ENCODE measurements around the gene SYNPR.

The SYNPR gene

DNA sequence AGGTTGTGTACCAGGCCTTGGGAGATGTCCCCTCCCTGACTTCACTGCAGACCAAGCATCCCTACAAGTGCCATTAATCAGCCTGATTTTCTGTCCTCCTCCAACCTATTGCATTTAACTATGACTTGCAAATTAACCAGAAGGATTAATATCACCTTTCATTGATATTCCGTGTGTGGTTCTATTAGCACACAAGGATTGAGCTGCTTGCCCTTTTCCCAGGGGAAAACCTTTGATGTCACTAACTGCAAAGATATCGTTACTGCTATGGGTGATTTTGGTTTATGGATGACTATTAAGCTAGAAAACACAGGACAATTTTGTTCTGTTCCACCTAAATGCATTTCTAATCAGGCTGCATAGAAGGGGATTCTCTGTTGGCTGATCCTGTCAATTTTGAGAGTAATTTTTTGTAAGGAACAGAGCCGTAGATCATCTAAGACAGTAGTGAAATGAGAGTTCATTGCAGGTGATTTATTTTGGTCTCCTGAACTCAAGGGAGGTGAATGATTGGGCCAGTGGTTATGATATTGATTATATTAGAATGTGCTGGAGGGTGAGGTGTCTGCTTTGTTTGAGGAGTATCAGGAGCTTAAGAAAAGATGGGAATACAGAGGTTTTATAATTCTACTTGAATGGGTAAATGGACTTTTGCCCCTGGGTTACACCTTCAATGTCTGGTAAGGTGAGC is 196.9 kb downstream of the SYNPR start:
- no peak for DNase-seq (ENCODE audit: low spot score)
- TF ChIP-seq CTCF (IDR thresholded peaks at IDR 0.05; ENCODE audit: extremely low read depth, missing control alignments), result no peak

DNA sequence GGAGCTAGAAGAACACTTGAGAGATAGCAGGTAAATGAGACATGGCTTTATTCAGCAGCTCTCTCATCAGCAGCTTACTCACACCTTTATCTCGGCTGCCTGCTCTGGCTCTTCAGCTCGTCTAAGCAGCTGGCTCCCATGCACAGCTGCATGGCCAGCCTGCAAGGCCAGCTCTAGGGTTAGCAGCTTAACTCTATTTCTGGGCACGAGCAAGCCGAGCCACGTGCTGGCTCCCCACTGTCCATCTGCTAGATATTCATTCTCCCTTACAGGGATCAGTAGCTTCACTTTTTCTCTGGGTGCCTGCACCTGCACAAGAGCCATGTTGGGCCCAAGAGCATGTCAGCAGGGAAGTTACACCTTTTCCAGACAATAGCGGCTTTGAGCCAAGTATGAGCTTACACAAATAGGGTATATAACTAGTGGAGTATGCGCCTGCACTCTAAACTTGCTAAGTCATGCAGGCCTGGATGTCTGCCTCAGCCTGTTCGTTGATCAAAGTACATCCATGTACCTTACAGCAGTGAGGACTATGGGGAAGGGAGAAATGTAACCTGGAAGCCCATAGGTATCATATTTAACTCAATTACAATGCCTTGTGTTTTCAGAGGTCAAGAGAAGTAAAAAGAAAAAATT is 199.5 kb downstream of the SYNPR start:
- no peak for DNase-seq (ENCODE audit: low spot score)
- TF ChIP-seq CTCF (IDR thresholded peaks at IDR 0.05; ENCODE audit: extremely low read depth, missing control alignments), result no peak

GRCh38 chr3:63478990-63479660 is 201.0 kb downstream of the SYNPR start:
- no peak for DNase-seq (ENCODE audit: low spot score)
- no peak for TF ChIP-seq CTCF (IDR thresholded peaks at IDR 0.05; ENCODE audit: extremely low read depth, missing control alignments)

DNA sequence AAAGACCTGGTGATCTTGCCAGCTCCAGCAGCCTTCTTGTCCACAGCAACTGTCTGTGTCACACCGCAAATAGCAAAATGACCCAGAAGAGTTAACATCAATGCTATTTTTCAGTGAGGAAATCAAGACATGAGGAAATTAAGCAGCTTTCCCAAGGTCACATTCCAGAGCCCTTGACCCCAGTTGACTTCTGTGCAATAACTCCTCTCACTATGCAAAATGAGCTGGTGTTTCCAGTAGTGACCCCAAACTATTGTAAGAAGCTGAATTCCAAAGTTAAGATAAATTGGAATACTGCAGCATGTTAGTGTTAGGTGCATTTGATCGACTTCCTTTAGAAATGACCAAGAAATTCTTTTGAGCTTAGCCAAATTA is 201.5 kb downstream of the SYNPR start:
- no peak for TF ChIP-seq CTCF (IDR thresholded peaks at IDR 0.05; ENCODE audit: extremely low read depth, missing control alignments)
- DNase-seq (ENCODE audit: low spot score), result no peak

GRCh38 chr3:63481627-63482026 is 203.5 kb downstream of the SYNPR start:
- DNase-seq (ENCODE audit: low spot score), result no peak
- no peak for TF ChIP-seq CTCF (IDR thresholded peaks at IDR 0.05; ENCODE audit: extremely low read depth, missing control alignments)

GRCh38 chr3:63482341-63482740 is 204.2 kb downstream of the SYNPR start:
- no peak for DNase-seq (ENCODE audit: low spot score)
- no peak for TF ChIP-seq CTCF (IDR thresholded peaks at IDR 0.05; ENCODE audit: extremely low read depth, missing control alignments)

DNA sequence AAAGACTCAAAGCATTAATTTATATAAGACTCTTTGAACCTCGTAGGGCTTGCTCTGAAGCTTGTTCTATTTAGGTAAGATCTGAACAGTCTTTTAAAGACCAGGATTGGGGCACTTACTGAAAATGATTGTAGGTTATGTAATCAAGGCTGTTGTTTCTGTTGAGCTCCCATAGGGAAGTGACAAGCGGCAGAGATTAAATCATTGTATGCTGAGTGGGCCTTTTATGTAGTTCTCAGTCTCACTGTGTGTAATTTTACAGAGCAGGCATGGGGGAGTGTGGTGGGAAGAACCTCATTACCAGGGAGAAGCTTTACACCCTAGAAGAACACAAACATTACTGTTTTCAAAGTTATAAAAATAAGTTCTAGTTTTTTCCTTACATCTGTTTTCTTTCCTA is 214.4 kb downstream of the SYNPR start:
- no peak for TF ChIP-seq CTCF (IDR thresholded peaks at IDR 0.05; ENCODE audit: extremely low read depth, missing control alignments)
- no peak for DNase-seq (ENCODE audit: low spot score)

Measured in GM20000 (cell line).